OCI-LY1 (cell line): ENCODE measurements around the gene ATP11A.

Experiments
- H2AFZ ChIP-seq: fragments of 200-600 bp; sonication (generic), shearing (Covaris generic); 2 replicates; pipeline ENCODE4 v1.6.0; 2014; ENCODE audit warnings: antibody characterized with exemption, mild to moderate bottlenecking, low read length
- H3F3A ChIP-seq: fragments of 200-600 bp; sonication (generic), shearing (Covaris generic); 2 replicates; pipeline ENCODE4 v1.6.0; 2014; ENCODE audit warnings: mild to moderate bottlenecking, antibody characterized with exemption, low read length, moderate library complexity; ENCODE audit not compliant: insufficient read depth
- H3K27ac ChIP-seq: fragments of 200-600 bp; sonication (generic); 2 replicates; pipeline ENCODE4 v1.5.1; 2014; ENCODE audit warnings: low read length, mixed run types, mild to moderate bottlenecking, low read depth; ENCODE audit not compliant: poor library complexity, severe bottlenecking
- H3K27me3 ChIP-seq: fragments of 200-600 bp; sonication (generic); 2 replicates; pipeline ENCODE4 v1.6.0; 2014; ENCODE audit warnings: antibody characterized with exemption, mild to moderate bottlenecking, low read length, moderate library complexity; ENCODE audit not compliant: insufficient read depth
- H3K36me3 ChIP-seq: fragments of 200-600 bp; sonication (generic); 2 replicates; pipeline ENCODE4 v1.6.1; 2014; ENCODE audit warnings: mild to moderate bottlenecking, antibody characterized with exemption, low read length, moderate library complexity, mixed read lengths; ENCODE audit not compliant: insufficient read depth
- H3K4me1 ChIP-seq: fragments of 200-600 bp; sonication (generic); 2 replicates; pipeline ENCODE4 v1.5.1; 2014; ENCODE audit warnings: mild to moderate bottlenecking, low read length, moderate library complexity; ENCODE audit not compliant: insufficient read depth, severe bottlenecking
- H3K4me2 ChIP-seq: fragments of 200-600 bp; sonication (generic), shearing (Covaris generic); 2 replicates; pipeline ENCODE4 v1.6.1; 2014; ENCODE audit warnings: low read length
- H3K4me3 ChIP-seq: fragments of 200-600 bp; sonication (generic); 2 replicates; pipeline ENCODE4 v1.5.1; 2014; ENCODE audit warnings: low read length, low read depth, mild to moderate bottlenecking, mixed read lengths; ENCODE audit not compliant: poor library complexity, severe bottlenecking
- H3K79me2 ChIP-seq: fragments of 200-600 bp; shearing (Covaris generic); 2 replicates; pipeline ENCODE4 v1.6.1; 2016; ENCODE audit warnings: mixed run types, low read length, mixed read lengths; ENCODE audit not compliant: insufficient read depth
- H3K9ac ChIP-seq: fragments of 200-600 bp; sonication (generic), shearing (Covaris generic); 2 replicates; pipeline ENCODE4 v1.6.1; 2014; ENCODE audit warnings: mild to moderate bottlenecking, low read length, mixed read lengths
- H3K9me2 ChIP-seq: fragments of 200-600 bp; sonication (generic), shearing (Covaris generic); 2 replicates; pipeline ENCODE4 v1.6.1; 2014; ENCODE audit warnings: low read depth, mild to moderate bottlenecking, low read length, mixed read lengths
- H3K9me3 ChIP-seq: fragments of 200-600 bp; shearing (Covaris generic); 2 replicates; pipeline ENCODE4 v1.6.1; 2014; ENCODE audit warnings: low read length, mixed read lengths
- H4K20me1 ChIP-seq: fragments of 200-600 bp; sonication (generic), shearing (Covaris generic); 2 replicates; pipeline ENCODE4 v1.6.0; 2016; ENCODE audit warnings: mild to moderate bottlenecking, low read length; ENCODE audit not compliant: insufficient read depth
- EZH2 ChIP-seq: fragments of 200-600 bp; sonication (generic), shearing (Covaris generic); IDR thresholded peaks from 2 replicates; pipeline ENCODE4 v1.8.0; 2017; ENCODE audit warnings: borderline replicate concordance, mixed run types, mild to moderate bottlenecking, antibody characterized with exemption, low read length, moderate library complexity, mixed read lengths
- TF ChIP-seq, protein P1 (sequence below): fragments of 200-600 bp; sonication (generic), shearing (Covaris generic); IDR thresholded peaks from 2 replicates; pipeline ENCODE4 v1.5.1; 2017; ENCODE audit warnings: mild to moderate bottlenecking, antibody characterized with exemption, low read length, moderate library complexity, mixed read lengths

Gene ATP11A

DNA sequence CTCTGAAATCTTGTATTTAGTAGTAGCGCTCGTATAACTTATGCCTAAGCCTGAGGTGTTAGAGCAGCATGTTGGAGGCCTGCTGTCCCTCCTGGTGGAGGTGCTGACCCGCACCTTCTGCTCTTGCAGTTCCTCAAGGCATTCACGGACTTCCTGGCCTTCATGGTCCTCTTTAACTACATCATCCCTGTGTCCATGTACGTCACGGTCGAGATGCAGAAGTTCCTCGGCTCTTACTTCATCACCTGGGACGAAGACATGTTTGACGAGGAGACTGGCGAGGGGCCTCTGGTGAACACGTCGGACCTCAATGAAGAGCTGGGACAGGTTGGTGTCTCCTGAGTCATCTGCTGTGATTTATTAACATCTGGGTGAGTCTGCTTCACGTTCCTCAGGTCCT, 136.7 kb downstream of the ATP11A start:
- Histone ChIP-seq H3K9ac (no peak overlapping the region), H3K4me1 (no peaks in the 10 kb centered on the region), H3F3A (no peaks in the 10 kb centered on the region), H3K9me3 (no peaks in the 10 kb centered on the region), H3K36me3 (peaks cover 11% of the 10 kb centered on the region; the same call in 1 of the 2 replicates), H3K4me3 (no peak overlapping the region), H3K79me2 (no peaks in the 10 kb centered on the region), H3K27me3 (no peaks in the 10 kb centered on the region), H4K20me1 (no peaks in the 10 kb centered on the region), H2AFZ (no peak overlapping the region), H3K9me2 (no peaks in the 10 kb centered on the region), H3K27ac (no peak overlapping the region), H3K4me2 (no peak overlapping the region)
- TF ChIP-seq, protein P1, sequence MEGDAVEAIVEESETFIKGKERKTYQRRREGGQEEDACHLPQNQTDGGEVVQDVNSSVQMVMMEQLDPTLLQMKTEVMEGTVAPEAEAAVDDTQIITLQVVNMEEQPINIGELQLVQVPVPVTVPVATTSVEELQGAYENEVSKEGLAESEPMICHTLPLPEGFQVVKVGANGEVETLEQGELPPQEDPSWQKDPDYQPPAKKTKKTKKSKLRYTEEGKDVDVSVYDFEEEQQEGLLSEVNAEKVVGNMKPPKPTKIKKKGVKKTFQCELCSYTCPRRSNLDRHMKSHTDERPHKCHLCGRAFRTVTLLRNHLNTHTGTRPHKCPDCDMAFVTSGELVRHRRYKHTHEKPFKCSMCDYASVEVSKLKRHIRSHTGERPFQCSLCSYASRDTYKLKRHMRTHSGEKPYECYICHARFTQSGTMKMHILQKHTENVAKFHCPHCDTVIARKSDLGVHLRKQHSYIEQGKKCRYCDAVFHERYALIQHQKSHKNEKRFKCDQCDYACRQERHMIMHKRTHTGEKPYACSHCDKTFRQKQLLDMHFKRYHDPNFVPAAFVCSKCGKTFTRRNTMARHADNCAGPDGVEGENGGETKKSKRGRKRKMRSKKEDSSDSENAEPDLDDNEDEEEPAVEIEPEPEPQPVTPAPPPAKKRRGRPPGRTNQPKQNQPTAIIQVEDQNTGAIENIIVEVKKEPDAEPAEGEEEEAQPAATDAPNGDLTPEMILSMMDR = no peak

DNA sequence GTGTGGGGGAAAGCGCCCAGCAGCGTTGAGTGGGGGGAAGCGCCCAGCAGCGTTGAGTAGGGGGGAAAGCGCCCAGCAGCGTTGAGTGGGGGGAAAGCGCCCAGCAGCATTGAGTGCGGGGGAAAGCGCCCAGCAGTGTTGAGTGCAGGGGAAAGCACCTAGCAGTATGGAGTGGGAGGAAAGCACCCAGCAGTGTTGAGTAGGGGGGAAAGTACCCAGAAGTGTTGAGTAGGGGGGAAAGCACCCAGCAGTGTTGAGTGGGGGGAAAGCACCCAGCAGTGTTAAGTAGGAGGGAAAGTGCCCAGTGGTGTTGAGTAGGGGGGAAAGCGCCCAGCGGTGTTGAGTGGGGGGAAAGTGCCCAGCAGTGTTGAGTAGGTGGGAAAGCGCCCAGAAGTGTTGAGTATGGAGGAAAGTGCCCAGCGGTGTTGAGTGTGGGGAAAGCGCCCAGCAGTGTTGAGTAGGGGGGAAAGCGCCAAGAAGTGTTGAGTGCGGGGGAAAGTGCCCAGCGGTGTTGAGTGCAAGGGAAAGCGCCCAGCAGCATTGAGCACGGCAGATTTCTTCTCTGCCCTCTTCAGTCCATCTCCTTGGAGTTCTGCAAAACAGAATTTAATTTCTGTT, 138.4 kb downstream of the ATP11A start:
- Histone ChIP-seq H3K4me3 (no peak overlapping the region), H3F3A (no peaks in the 10 kb centered on the region), H3K9me3 (no peaks in the 10 kb centered on the region), H3K79me2 (no peaks in the 10 kb centered on the region), H3K27me3 (no peaks in the 10 kb centered on the region), H3K27ac (no peak overlapping the region), H3K4me2 (no peak overlapping the region), H3K4me1 (no peaks in the 10 kb centered on the region), H2AFZ (no peak overlapping the region), H3K9me2 (no peaks in the 10 kb centered on the region), H3K9ac (no peak overlapping the region), H3K36me3 (peaks cover 24% of the 10 kb centered on the region; the same call in 1 of the 2 replicates), H4K20me1 (no peaks in the 10 kb centered on the region)
- TF ChIP-seq, protein P1 = no peak
- TF ChIP-seq EZH2 = no peak

DNA sequence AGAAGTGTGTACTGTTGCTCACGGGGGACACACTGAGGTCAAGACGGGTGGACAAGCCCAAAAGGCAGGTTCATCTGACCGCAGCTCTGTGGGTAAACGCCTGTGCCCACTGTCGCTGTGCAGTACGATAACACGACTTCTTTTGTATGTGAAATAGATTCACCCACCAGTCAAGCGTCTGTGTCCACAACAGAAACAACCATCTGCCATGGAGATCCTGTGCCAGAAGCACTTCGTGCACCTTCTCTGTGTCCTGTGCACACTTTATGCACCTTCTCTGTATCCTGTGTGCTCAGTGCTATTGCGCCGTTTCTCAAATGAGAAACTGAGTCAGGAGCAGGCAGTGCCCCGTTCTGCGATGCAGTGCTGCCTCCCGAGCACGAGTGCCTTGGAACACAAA, 138.9 kb downstream of the ATP11A start:
- no peak for TF ChIP-seq EZH2
- TF ChIP-seq, protein P1 = no peak
- peaks cover 27% of the 10 kb centered on the region; the same call in 1 of the 2 replicates for H3K36me3 ChIP-seq

More for the DNA sequence above, 138.9 kb downstream of the ATP11A start:
- H2AFZ ChIP-seq = no peak overlapping the region
- H3K27ac ChIP-seq = no peak overlapping the region
- no peaks in the 10 kb centered on the region for H3K4me1 ChIP-seq
- H3K79me2 ChIP-seq = no peaks in the 10 kb centered on the region
- H3K9me2 ChIP-seq = no peaks in the 10 kb centered on the region
- H3K4me2 ChIP-seq = no peak overlapping the region
- no peak overlapping the region for H3K9ac ChIP-seq
- no peak overlapping the region for H3K4me3 ChIP-seq
- no peaks in the 10 kb centered on the region for H3K27me3 ChIP-seq
- H3F3A ChIP-seq = no peaks in the 10 kb centered on the region
- H4K20me1 ChIP-seq = no peaks in the 10 kb centered on the region
- no peaks in the 10 kb centered on the region for H3K9me3 ChIP-seq
